ENCODE measurements around the gene TEDC2.
"Not testable (repeated sequence)": the region's sequence is repeated elsewhere in the genome, so short reads cannot be mapped to it uniquely, and the experiment has no call there.

The TEDC2 gene

DNA sequence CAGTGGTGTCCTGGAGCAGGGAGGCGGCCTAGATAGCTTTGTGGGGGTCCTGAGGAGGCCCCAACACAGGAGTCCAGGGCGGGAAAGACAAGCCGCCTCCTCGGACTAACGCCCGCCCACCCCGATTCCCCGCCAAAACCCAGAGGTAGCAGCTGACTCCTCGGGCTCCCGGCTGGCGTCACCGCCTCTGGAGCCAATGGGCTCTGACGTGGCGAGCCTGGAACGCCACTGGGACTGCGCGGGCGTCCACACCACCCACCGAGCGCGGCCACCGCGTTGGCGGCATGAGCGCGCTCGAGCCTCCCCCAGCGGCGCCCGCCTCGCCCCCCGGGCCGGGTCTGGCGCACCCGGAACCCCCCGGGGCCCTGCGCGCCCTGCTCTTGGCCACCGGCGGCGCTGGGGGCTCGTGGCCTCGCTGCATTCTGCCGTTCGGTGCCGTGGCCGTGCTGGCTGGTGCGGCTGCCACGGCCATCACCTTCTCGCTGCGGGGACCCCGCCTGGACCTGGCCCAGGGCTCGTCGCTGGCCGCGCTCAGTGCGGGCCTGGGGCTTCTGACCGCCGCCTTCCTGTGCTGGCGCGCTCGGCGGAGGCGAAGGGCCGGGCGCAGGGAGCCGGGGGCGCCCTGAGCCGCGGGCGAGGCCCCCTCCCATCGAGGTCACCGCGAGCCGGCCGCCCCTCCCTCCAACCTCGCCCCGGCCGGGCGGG lies 7.8 kb downstream of the TEDC2 start:
- DNase-seq: peak; percentile 79

DNA sequence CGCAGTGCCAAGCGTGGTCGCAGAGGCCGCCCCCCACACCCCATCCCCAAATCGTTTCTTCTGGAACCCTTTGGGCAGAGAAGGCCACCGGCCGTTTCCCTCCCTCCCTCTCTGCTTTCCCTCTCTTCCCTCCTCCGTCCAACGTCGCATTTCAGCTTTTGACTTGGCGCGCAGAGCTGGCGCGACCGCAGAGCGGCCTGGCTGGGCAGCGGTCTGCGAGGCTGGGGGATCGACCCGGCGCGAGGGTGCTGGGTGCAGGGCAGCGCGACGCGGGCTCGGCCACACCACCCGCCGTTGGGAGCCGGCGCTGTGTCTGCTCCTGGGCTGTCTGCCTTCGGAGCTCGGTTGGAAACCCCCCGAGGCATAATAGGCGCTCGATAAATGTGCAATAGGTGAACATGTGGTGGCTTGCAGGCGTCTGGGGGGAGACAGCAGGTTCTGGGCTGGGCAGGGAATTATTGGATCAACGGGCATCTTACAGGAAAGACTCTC lies 8.4 kb downstream of the TEDC2 start:
- DNase-seq: peak; percentile 43

DNA sequence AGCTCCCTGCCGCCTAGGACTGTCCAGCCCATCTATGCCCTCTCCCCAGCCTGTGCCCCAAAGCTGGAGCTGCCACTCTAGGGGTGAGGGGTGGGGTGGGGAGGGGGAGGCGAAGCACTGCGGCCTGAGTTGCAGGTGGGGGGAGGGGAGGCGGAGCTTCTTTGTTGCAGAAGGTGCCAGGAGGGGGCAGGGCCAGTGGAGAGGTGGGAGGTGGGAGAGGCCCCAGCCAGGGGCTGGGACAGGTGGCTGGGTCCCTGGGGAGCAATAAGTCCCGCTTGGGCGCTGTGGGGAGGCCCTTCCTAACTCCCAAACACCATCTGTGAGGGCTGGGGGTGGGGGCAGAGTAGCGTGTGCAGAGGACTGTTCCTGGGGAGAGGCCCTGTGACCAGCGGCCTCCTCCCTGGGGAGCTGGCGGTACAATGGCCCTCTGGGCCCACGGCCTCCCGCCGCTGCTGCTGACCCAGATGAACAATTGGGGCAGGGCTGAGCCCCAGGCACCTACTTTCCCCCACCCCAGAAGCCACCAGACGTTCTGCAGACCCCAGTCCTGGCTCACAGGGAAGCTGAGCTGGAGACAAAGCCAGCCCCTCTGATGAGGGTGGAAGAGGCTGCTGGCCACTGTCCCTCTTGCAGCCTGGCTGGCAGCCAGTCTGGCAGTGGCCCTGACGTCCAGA lies 9.0 kb downstream of the TEDC2 start:
- DNase-seq: peak; percentile 74

DNA sequence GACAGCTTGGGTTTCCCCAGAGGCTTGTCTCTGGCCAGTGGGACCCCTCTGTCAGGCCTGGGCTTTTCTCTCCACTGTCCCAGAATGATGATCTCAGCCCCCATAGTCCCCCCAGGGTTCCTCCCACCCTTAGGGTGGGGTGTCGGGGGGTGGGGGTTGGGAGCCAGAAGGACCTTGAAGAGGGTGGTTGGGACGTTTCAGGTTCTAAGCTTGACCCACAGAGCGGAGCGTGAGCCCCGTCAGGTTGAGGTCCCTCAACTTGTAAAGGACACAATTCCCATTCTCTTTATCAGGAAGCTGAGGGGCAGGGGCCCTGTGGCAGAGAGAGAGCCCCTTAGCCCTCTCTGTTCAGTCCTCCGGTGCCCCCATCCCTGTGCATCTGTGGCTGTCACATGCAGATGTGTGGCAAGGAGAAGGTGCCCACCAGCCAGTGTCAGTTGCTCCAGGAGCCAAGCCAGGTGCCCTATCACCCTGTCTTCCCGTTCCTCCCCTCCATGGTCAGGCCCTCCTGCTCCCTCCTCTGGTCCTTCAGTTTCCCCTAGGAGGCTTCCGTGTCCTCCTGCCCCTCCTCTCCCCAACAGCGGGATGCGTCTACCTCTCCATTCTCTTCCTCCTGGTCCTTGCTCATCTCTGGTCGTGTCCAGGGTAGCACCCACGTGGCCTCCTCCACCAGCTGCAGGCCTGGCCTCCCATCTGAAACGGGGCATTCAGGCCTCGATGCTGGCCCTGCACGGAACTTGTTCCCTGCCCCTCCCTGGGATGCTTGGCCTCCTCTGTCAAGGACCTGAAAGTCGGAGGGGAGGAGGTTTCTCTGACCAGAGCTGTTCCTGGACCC lies 9.7 kb downstream of the TEDC2 start:
- no peak for DNase-seq

GRCh38 chr16:2470234-2470601 lies 10.3 kb downstream of the TEDC2 start:
- DNase-seq: no peak

GRCh38 chr16:2470603-2471015 lies 10.7 kb downstream of the TEDC2 start:
- no peak for DNase-seq

DNA sequence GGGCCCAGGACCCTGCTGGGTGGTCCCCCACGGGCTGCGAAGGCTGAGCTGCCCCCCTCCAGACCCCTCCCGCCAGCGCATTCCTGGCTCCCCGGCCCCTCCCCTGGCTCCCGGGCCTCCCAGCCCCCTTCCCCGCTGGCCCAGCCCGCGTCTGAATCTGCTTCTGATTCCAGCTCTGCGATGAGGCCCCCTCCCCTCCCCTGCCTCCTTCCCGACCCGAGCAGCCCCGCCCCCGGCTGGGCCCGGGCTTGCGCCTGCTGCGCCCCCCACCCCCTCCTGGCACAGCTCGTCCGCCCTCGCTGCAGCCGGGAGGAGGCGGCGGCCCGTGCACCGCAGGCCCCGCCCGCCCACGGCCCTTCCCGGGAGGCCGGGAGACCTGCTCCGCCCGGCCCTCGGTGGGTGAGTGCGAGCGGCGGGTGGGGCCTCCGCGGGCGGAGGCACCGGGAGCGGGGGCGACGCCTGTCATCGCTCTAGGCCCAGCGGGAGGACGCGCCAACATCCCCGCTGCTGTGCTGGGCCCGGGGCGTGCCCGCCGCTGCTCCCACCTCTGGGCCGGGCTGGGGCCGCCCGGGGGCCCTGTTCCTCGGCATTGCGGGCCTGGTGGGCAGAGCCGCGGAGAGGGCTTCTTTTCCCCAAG lies 11.2 kb downstream of the TEDC2 start, which contains the start of gene NTN3:
TSS of gene NTN3 (plus strand) at position 282 of the 637 bp plus-strand sequence. CDS start 405 bp downstream, outside the sequence.
- DNase-seq: peak; percentile 16

- DNase-seq: peak; percentile 22
Measured at GRCh38 chr16:2471653-2472487, 12.0 kb downstream of the TEDC2 start.

DNA sequence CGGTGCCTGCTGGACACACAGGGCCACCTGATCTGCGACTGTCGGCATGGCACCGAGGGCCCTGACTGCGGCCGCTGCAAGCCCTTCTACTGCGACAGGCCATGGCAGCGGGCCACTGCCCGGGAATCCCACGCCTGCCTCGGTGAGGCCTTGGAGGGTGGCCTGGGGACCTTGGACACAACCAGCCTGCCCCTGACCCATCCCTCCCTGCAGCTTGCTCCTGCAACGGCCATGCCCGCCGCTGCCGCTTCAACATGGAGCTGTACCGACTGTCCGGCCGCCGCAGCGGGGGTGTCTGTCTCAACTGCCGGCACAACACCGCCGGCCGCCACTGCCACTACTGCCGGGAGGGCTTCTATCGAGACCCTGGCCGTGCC lies 12.6 kb downstream of the TEDC2 start:
- no peak for DNase-seq

DNA sequence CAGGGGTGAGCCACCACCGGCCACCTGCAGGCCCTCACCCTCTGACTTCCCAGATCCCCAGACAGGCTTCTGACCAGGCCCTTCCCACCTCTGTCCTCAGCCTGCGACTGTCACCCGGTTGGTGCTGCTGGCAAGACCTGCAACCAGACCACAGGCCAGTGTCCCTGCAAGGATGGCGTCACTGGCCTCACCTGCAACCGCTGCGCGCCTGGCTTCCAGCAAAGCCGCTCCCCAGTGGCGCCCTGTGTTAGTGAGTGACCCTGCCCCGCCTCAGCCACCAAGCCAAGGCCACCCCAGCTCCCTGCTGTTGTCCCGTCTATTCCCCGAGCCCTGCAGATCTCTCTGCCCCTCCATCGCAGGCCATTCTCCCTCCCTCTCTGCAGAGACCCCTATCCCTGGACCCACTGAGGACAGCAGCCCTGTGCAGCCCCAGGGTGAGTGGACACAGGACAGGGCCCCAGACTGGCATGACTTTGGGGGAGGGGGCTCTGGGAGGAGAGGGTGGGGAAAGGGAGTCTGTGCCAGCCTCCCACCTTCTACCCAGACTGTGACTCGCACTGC lies 13.1 kb downstream of the TEDC2 start:
- no peak for DNase-seq

DNA sequence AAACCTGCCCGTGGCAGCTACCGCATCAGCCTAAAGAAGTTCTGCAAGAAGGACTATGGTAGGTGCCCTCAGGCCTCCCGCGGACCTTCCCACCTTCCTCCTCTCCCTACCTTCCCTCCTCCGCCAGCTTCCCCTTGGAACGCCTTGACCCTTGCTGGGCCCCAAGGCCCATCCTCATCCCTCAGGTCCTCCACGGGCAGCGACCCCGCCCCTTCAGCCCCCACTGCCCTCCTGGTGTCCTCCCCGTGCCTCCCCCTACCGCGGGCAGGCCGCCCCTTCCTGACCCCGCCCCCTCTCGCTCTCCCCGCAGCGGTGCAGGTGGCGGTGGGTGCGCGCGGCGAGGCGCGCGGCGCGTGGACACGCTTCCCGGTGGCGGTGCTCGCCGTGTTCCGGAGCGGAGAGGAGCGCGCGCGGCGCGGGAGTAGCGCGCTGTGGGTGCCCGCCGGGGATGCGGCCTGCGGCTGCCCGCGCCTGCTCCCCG lies 13.6 kb downstream of the TEDC2 start:
- no peak for DNase-seq

DNA sequence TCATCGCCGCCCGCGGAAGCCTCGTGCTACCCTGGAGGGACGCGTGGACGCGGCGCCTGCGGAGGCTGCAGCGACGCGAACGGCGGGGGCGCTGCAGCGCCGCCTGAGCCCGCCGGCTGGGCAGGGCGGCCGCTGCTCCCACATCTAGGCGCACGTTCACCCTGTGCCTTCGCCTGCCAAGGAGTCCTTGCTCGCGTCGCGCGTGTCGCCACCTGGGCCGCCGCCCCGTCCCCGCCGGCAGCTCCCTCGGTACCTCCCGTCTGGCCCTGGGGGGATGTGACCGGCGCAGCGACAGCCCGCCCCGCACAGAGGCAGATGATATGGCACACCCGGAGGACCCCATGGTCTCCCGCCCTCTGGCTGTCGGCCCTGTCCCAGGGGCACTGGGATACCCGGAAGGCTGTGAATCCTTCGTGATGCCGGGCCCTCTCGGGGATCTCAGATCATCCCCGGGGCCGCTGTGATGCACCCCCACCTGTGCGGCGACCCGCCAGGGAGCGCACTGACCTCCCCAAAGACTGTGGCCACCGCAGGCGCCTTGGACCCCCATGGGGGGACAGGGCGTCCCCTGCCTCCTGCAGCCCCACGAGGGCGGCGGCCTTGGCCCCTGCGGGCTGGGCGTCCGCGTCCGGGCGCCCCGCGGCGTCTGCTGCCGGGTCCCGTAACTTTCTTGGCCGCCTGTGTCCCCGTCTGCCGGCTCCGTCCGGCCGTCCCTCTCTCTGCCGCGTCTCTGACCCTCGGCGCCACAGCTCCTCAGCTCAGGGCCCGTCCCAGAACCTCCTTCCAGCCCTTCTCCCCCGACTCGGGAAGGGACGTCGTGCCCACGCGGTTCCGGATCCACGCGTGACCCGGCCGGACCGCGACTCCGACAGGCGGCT lies 14.3 kb downstream of the TEDC2 start:
- DNase-seq: peak; percentile 51

DNA sequence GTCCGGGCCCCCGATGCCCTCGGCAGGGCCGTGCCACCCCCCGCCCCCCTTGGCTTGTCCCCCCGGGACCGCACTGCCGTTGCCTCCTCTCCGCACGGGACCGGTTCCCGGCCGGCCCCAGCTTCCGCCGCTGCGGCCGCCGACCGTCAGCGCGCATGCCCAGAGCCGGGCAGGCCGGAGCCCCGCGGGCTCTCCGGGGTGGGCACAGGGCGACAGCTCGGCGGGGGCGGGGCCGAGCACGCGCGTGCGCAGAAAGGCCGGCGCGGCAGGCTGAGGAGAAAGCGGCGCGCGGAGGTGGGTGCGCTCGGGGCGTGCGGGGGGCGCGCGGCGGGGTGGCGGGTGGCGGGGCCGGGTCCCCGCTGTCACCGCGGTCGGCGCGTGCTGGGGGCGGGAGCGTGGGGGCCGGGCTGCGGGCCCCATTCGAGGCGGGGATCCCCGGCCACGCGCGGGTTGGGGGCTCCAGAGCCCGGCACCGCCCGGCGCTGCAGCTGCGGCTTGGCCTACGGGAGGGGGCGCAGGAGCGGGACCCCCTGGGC lies 15.0 kb downstream of the TEDC2 start, which contains the start of gene TBC1D24:
TSS of gene TBC1D24 (plus strand) at position 251 of the 536 bp plus-strand sequence. CDS start 21,022 bp downstream, outside the sequence.
- peak; percentile 89 for DNase-seq

DNA sequence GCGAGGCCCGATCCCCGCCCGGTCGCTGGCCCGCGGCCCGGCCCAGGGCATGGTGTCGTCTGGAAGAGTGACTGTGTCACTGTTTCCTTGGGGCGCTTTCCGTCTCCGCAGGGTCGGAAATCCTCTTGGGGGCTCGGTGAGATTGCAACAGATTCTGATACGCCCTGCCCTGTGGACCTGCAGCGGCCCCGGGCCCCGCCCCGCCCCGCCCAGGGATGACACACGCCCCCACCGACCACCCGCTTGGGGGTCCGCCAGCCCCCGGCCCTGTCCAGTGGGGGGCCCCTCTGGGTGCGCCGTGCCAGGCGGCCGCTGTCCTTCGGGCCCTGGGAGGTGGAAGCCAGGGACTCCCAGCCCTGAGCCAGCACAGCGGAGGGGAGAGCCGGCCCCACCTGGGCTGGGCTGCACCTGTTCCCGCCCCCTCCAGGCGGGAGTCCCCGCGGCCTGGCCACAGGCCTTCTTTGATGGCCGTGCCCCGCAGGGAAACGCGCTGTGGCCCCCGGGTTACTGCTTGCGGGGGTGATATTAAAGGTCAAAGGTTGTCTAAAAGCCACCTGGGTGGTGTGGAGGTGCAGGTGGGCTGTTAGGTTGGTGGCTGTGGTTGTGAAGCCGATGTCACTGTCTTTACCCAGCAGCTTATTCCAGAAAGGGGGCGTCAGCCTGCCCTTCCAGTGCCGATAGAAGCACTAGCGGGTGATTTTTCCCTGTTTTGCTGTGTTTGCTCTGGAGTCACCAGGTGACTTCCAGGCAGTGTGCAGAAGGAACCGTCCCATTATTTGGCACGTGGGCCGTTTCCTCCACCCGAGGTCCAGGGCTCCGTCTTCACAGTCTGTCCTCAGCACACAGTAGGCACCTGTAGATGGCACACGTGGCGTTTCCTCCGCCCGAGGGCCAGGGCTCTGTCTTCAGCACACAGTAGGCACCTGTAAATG lies 15.8 kb downstream of the TEDC2 start:
- DNase-seq: no peak

DNA sequence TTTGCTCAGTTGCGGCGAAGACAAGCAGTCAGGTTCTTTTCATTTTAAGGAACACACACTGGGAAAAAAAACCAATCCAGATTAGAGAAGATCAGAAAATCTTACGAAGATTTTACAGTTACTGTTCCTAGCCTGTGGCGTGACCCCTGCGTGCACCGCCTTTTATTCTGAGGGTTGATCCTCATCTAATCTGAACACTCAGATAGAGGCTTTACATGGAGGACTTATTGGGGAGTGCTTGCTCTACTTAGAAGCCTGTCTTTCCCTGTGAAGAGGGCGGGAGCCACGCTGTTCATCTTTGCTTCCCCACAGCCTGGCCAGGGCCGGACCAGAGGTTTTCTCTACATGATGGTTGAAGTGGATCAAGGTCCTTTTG lies 16.4 kb downstream of the TEDC2 start:
- no peak for DNase-seq

DNA sequence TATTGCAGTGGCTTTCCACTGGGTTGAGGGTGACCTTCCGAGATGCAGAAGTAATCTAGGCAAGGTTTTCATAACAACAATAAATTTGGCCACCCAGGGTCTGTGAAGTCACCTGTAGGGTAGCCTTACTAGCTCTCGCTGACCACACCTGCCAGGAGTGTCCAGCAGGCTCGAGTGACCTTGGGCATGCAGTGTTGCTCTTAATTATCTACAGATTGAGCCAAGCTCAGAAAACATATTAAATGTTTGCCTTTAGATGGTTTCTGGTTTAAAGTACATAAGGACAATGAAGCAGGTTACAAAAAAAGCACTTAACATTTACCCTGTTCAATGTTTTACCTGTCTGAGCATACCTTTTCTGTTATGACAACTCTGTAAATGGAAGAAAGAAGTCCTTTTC lies 16.8 kb downstream of the TEDC2 start:
- no peak for DNase-seq

DNA sequence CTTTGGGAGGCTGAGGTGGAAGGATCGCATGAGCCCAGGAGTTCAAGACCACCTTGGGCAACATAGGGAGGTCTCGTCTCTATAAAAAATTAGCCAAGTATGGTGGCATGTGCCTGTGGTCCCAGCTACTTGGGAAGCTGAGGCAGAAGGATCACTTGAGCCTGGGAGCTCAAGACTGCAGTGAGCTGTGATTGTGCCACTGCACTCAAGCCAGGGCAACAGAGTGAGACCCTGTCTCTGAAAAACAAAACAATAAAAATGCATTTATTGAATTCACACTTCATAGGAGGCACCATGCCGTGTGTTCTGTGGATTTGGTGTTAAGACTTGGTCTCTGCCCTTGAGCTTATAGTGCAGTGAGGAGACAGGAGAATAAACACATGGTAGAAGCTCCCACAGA lies 17.4 kb downstream of the TEDC2 start:
- no peak for DNase-seq

DNA sequence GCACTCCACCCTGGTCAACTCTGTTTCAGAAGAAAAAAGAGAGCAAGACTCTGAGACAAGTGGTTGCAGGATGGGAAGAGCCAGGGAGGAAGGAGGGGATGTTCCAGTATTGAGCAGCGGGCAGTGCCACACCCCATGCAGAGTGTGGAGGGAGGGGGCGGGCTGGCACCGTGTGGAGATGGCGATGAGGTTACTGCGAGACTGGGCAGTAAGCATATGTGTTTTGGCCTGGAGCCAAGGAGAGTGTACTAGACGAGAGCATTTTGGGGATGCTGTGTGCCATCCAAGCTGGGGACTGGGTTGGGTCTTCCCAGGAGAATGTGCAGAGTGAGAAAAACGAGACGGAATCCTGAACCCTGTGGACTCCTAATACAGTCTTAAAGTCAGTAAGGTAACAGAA lies 18.4 kb downstream of the TEDC2 start:
- no peak for DNase-seq

GRCh38 chr16:2479996-2480395 lies 20.1 kb downstream of the TEDC2 start:
- not testable (repeated sequence) for DNase-seq

All from midbrain (tissue), 1 donor.